Measurements from ENCODE around the gene CRYGA.

The CRYGA gene

GRCh38 chr2:208164951-208165755 lies 1.8 kb upstream of the CRYGA start:
- DNase-seq (ENCODE audit: low read depth): no peak
- TF ChIP-seq CTCF (conservative IDR thresholded peaks at IDR 0.05; ENCODE audit: low read length): no peak
- no peak overlapping the region for H3K4me3 ChIP-seq (ENCODE audit: low read length)

- TF ChIP-seq CTCF (conservative IDR thresholded peaks at IDR 0.05; ENCODE audit: low read length): no peak
- no peak for DNase-seq (ENCODE audit: low read depth)
- no peak overlapping the region for H3K4me3 ChIP-seq (ENCODE audit: low read length)
Measured at GRCh38 chr2:208156439-208156838, 7.0 kb downstream of the CRYGA start.

GRCh38 chr2:208153156-208153555 lies 10.2 kb downstream of the CRYGA start:
- no peak for DNase-seq (ENCODE audit: low read depth)
- no peak overlapping the region for H3K4me3 ChIP-seq (ENCODE audit: low read length)
- no peak for TF ChIP-seq CTCF (conservative IDR thresholded peaks at IDR 0.05; ENCODE audit: low read length)

- H3K4me3 ChIP-seq (ENCODE audit: low read length): no peak overlapping the region
- DNase-seq (ENCODE audit: low read depth): no peak
- no peak for TF ChIP-seq CTCF (conservative IDR thresholded peaks at IDR 0.05; ENCODE audit: low read length)
Measured at GRCh38 chr2:208150956-208151355, 12.4 kb downstream of the CRYGA start.

- DNase-seq (ENCODE audit: low read depth): no peak
- no peak overlapping the region for H3K4me3 ChIP-seq (ENCODE audit: low read length)
- TF ChIP-seq CTCF (conservative IDR thresholded peaks at IDR 0.05; ENCODE audit: low read length): no peak
Measured at GRCh38 chr2:208150094-208150493, 13.3 kb downstream of the CRYGA start.

- H3K4me3 ChIP-seq (ENCODE audit: low read length): no peak overlapping the region
- TF ChIP-seq CTCF (conservative IDR thresholded peaks at IDR 0.05; ENCODE audit: low read length): peak; percentile 10; the same call in 1 of the 2 replicates
- DNase-seq (ENCODE audit: low read depth): no peak
Measured at GRCh38 chr2:208148803-208149202, 14.6 kb downstream of the CRYGA start.

GRCh38 chr2:208147759-208148158 lies 15.6 kb downstream of the CRYGA start:
- TF ChIP-seq CTCF (conservative IDR thresholded peaks at IDR 0.05; ENCODE audit: low read length): no peak
- H3K4me3 ChIP-seq (ENCODE audit: low read length): no peak overlapping the region
- no peak for DNase-seq (ENCODE audit: low read depth)

Measured in AG10803 (cell line).